ENCODE results near the gene GJA9.

DNA sequence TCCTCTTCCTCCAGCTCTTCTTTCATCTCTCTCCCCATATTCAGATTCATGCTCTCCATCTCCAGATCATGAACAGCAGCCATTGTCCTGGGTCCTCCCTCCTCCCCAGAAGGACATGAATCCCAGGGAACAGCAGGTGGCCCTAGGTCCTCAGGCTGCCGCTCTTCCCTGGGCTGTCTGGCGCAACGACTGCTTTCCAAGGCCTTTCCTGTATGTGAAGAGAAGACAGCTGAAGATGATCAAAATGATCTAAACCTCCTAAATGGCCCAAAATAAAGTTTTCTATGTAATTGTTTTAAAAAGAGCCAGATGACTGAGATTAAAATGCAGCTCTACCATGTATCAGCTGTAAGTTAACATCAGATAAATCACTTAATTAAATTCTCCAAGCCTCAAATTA, 37.7 kb upstream of the GJA9 start:
- TF ChIP-seq, protein P1, sequence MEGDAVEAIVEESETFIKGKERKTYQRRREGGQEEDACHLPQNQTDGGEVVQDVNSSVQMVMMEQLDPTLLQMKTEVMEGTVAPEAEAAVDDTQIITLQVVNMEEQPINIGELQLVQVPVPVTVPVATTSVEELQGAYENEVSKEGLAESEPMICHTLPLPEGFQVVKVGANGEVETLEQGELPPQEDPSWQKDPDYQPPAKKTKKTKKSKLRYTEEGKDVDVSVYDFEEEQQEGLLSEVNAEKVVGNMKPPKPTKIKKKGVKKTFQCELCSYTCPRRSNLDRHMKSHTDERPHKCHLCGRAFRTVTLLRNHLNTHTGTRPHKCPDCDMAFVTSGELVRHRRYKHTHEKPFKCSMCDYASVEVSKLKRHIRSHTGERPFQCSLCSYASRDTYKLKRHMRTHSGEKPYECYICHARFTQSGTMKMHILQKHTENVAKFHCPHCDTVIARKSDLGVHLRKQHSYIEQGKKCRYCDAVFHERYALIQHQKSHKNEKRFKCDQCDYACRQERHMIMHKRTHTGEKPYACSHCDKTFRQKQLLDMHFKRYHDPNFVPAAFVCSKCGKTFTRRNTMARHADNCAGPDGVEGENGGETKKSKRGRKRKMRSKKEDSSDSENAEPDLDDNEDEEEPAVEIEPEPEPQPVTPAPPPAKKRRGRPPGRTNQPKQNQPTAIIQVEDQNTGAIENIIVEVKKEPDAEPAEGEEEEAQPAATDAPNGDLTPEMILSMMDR (IDR thresholded peaks at IDR 0.05; ENCODE audit: borderline replicate concordance, extremely low read depth, low read length, poor library complexity, severe bottlenecking): no peak
- TF ChIP-seq EZH2 (IDR thresholded peaks at IDR 0.05; ENCODE audit: borderline replicate concordance, low read depth, low read length, severe bottlenecking): no peak
